A549 (cell line): Measurements from ENCODE around the gene TNS1. TPM values are rescaled to one million over a fixed set of nuclear protein-coding genes. Genes with fewer than 3 reads are reported as not detected.

ENCODE experiments used
- ATAC-seq, 2 experiments: fragments of 200-7000 bp in 1 of 2; fragments of >200 bp in 1 of 2; cut with Nextera tagmentation in 1 of 2; cut with Tn5 transposase in 1 of 2; 3 replicates each; pipeline versions ENCODE4 v1.8.0 to v1.9.1; 2018 to 2020; ENCODE audit warnings: mild to moderate bottlenecking in 1 of 2, moderate library complexity in 1 of 2
- CTCF ChIA-PET: fragments of 300-600 bp; sonication (Branson Sonifier 250); formaldehyde crosslinking; extraction: SDS; loops from one replicate; lab custom pipeline; 2021; ENCODE audit warnings: antibody characterized with exemption, inconsistent platforms; lab: Yijun Ruan, JAX
- POLR2A ChIA-PET: fragments of 350-600 bp; formaldehyde crosslinking; extraction: SDS; loops from one replicate; lab custom pipeline; 2021; ENCODE audit warnings: antibody characterized with exemption, inconsistent platforms; lab: Yijun Ruan, JAX
- DNase-seq, 2 experiments: peaks; one replicate each; pipeline versions ENCODE4 v3.0.0 to v3.0.0-alpha.2; 2011 to 2016; ENCODE audit warnings: low read depth in 1 of 2, low spot score in 1 of 2
- FAIRE-seq: peaks from 2 replicates; lab custom pipeline; 2011; peaks lifted over from hg19 to GRCh38; lab: Jason Lieb, UNC
- H3K27ac ChIP-seq, 2 experiments: fragments of >200 bp; sonication (Bioruptor Twin); formaldehyde crosslinking; 3 replicates each; pipeline ENCODE4 v1.5.1; 2016 to 2017
- H3K4me1 ChIP-seq: fragments of >200 bp; sonication (Bioruptor Twin); formaldehyde crosslinking; 3 replicates; pipeline ENCODE4 v1.6.1; 2016
- H3K4me2 ChIP-seq: fragments of >200 bp; sonication (Bioruptor Twin); formaldehyde crosslinking; 3 replicates; pipeline ENCODE4 v1.6.1; 2016
- H3K4me3 ChIP-seq: fragments of >200 bp; sonication (Bioruptor Twin); formaldehyde crosslinking; 3 replicates; pipeline ENCODE4 v1.5.1; 2016
- H3K9me3 ChIP-seq: fragments of >200 bp; sonication (Bioruptor Twin); formaldehyde crosslinking; 3 replicates; pipeline ENCODE4 v1.6.1; 2016
- CHD4 ChIP-seq: fragments of 200-600 bp; sonication (generic); IDR thresholded peaks from 2 replicates; pipeline ENCODE4 v1.6.1; 2016; ENCODE audit warnings: antibody characterized with exemption, mild to moderate bottlenecking, borderline replicate concordance
- EHMT2 ChIP-seq: fragments of 200-600 bp; sonication (generic); IDR thresholded peaks from 2 replicates; pipeline ENCODE4 v1.6.1; 2016; ENCODE audit warnings: antibody characterized with exemption, low read depth, mild to moderate bottlenecking, moderate library complexity
- ELK1 ChIP-seq: fragments of 150-350 bp; IDR thresholded peaks from 2 replicates; pipeline ENCODE4 v1.6.1; 2014; ENCODE audit warnings: low read depth, mild to moderate bottlenecking, low read length
- FOXS1 ChIP-seq: fragments of 250-450 bp; sonication (Bioruptor Pico); IDR thresholded peaks from 2 replicates; pipeline ENCODE4 v1.5.0; 2020; ENCODE audit warnings: mild to moderate bottlenecking, moderate library complexity
- HMGXB4 ChIP-seq: fragments of 250-450 bp; sonication (Bioruptor Pico); IDR thresholded peaks from 2 replicates; pipeline ENCODE4 v1.5.0; 2021; ENCODE audit warnings: mild to moderate bottlenecking, moderate library complexity, borderline replicate concordance
- HOXB13 ChIP-seq: fragments of 250-450 bp; sonication (Bioruptor Pico); IDR thresholded peaks from 2 replicates; pipeline ENCODE4 v1.5.0; 2020; ENCODE audit warnings: low read depth, mild to moderate bottlenecking, moderate library complexity
- HOXB5 ChIP-seq: fragments of 250-450 bp; sonication (Bioruptor Pico); IDR thresholded peaks from 2 replicates; pipeline ENCODE4 v1.5.0; 2020; ENCODE audit warnings: mild to moderate bottlenecking, moderate library complexity
- KDM1A ChIP-seq: fragments of 200-600 bp; sonication (generic); IDR thresholded peaks from 2 replicates; pipeline ENCODE4 v1.6.1; 2016; ENCODE audit warnings: low read depth, mild to moderate bottlenecking
- KDM5A ChIP-seq: fragments of 200-600 bp; sonication (generic); IDR thresholded peaks from 2 replicates; pipeline ENCODE4 v1.6.1; 2016; ENCODE audit warnings: antibody characterized with exemption, mild to moderate bottlenecking
- MAFK ChIP-seq: fragments of 450-650 bp; IDR thresholded peaks from 2 replicates; pipeline ENCODE4 v1.6.1; 2014; ENCODE audit not compliant: partially characterized antibody
- NPAS2 ChIP-seq: fragments of 250-450 bp; sonication (Bioruptor Pico); IDR thresholded peaks from 2 replicates; pipeline ENCODE4 v1.8.0; 2022; ENCODE audit warnings: mild to moderate bottlenecking, moderate library complexity, borderline replicate concordance
- PHF8 ChIP-seq: fragments of 200-600 bp; sonication (generic); IDR thresholded peaks from 2 replicates; pipeline ENCODE4 v1.6.1; 2016; ENCODE audit warnings: low read depth, mild to moderate bottlenecking, antibody characterized with exemption, moderate library complexity, borderline replicate concordance
- POLR2AphosphoS2 ChIP-seq: conservative IDR thresholded peaks from 2 replicates; pipeline ENCODE4 v1.6.1; 2012; ENCODE audit warnings: low read length, improper control_type of control experiment, inconsistent platforms
- RARB ChIP-seq: fragments of 250-450 bp; sonication (Bioruptor Pico); IDR thresholded peaks from 2 replicates; pipeline ENCODE4 v1.8.0; 2021; ENCODE audit warnings: mild to moderate bottlenecking, moderate library complexity
- RCOR1 ChIP-seq: fragments of 150-350 bp; IDR thresholded peaks from 2 replicates; pipeline ENCODE4 v1.6.1; 2014; ENCODE audit warnings: antibody characterized with exemption, low read length, low read depth
- RNF2 ChIP-seq: fragments of 200-600 bp; sonication (generic); IDR thresholded peaks from 2 replicates; pipeline ENCODE4 v1.6.1; 2016; ENCODE audit warnings: low read depth, mild to moderate bottlenecking, antibody characterized with exemption, moderate library complexity, borderline replicate concordance
- TFCP2L1 ChIP-seq: fragments of 250-450 bp; sonication (Bioruptor Pico); IDR thresholded peaks from 2 replicates; pipeline ENCODE4 v1.5.0; 2021; ENCODE audit warnings: mild to moderate bottlenecking
- ZC3H11A ChIP-seq: fragments of 450-650 bp; IDR thresholded peaks from 2 replicates; pipeline ENCODE4 v1.6.1; 2014; ENCODE audit warnings: antibody characterized with exemption, mild to moderate bottlenecking
- ZFP36 ChIP-seq: fragments of 450-650 bp; IDR thresholded peaks from 2 replicates; pipeline ENCODE4 v1.6.1; 2014; ENCODE audit warnings: borderline replicate concordance; ENCODE audit not compliant: partially characterized antibody
- WGBS: methylation state at CpG from one replicate; pipeline ENCODE4 v1.1.6; 2017; ENCODE audit errors: missing lambda C conversion rate; 5-methylcytosine and 5-hydroxymethylcytosine counted together
- polyA plus RNA-seq, 4 experiments: library from polyadenylated mRNA; depleted of rRNA in 3 of 4; stranded (reverse); fragments of >200 nt; fragmentation: RNase III in 1 of 4; extraction: RNeasy Plus Mini Kit Qiagen cat#74134 plus additional on column Dnase treatment in 1 of 4; gene quantifications; 2 replicates in 3 of 4; 3 replicates in 1 of 4; pipeline ENCODE4 v1.2.3, GENCODE V29; 2011 to 2017
- TF ChIP-seq, protein P1 (sequence below): fragments of 250-450 bp; sonication (Bioruptor Pico); IDR thresholded peaks from 2 replicates; pipeline ENCODE4 v1.5.0; 2020; ENCODE audit warnings: low read depth, mild to moderate bottlenecking, moderate library complexity
- TF ChIP-seq, protein P2 (sequence below): fragments of >200 bp; sonication (Bioruptor Twin); formaldehyde crosslinking; IDR thresholded peaks from 2 replicates; pipeline ENCODE4 v1.6.1; 2016
- TF ChIP-seq, protein P3 (sequence below): fragments of 450-650 bp; IDR thresholded peaks from 2 replicates; pipeline ENCODE4 v1.6.1; 2014; ENCODE audit warnings: antibody characterized with exemption

The TNS1 gene
- polyA plus RNA-seq, 2 of the 4 experiments (the other 2 are of a cell fraction), result 4.9 to 10.6 TPM

GRCh38 chr2:218020966-218021535 lies 18.3 kb upstream of the TNS1 start:
- no peaks in the 10 kb centered on the region for H3K9me3 ChIP-seq
- TF ChIP-seq NPAS2 (CRISPR knock-in tag) (no peak), RARB (CRISPR knock-in tag) (no peak)
- TF ChIP-seq, all 56 proteins: peak for 0
- DNase-seq (no peak), ATAC-seq (no peak), FAIRE-seq (no peak)
- 71% methylated on average over 5 of the region's 6 CpGs for WGBS
- ChIA-PET CTCF (interaction anchor here (0.8 to 1.8 kb wide), 3 partner anchors 134 to 236 kb away, joined by 3 to 7 read pairs (median 3); no protein-coding TSS in a partner anchor), POLR2A (no interaction called here)
- Histone ChIP-seq H3K4me1 (peaks cover 10% of the 10 kb centered on the region; the same call in 1 of the 3 replicates), H3K4me3 (no peak overlapping the region), H3K4me2 (no peak overlapping the region), H3K27ac (no peak overlapping the region)

DNA sequence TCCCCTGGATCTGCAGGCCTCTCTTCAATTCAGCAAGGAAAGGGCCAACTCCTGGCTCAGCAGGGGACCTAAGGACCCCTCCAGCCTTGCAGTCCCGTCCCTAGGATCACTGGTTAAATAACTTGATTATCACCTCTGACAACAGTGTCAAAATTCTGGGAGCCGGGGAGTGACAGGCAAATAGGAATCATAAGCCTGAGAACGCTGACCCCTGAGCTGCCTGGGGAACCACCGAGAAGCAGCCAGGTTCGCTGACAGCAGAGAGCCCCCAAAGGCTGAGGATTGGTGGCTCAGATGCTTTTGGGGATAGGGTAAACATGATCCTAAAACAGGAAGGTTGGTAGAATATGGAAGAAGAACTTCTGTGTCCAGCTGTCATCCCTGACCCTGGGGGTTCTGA lies 17.5 kb upstream of the TNS1 start:
- Histone ChIP-seq H3K4me2 (no peak overlapping the region), H3K4me3 (no peak overlapping the region), H3K9me3 (no peaks in the 10 kb centered on the region), H3K4me1 (peaks cover 10% of the 10 kb centered on the region; the same call in 1 of the 3 replicates), H3K27ac (no peak overlapping the region)
- ATAC-seq, result no peak
- CTCF ChIA-PET, result interaction anchor here (1.4 to 1.8 kb wide), 2 partner anchors 140 to 235 kb away, joined by 3 to 7 read pairs; no protein-coding TSS in a partner anchor
- no peak for FAIRE-seq
- POLR2A ChIA-PET, result no interaction called here
- no peak for TF ChIP-seq HOXB5 (CRISPR knock-in tag)
- TF ChIP-seq CHD4, result no peak
- TF ChIP-seq, protein P1, sequence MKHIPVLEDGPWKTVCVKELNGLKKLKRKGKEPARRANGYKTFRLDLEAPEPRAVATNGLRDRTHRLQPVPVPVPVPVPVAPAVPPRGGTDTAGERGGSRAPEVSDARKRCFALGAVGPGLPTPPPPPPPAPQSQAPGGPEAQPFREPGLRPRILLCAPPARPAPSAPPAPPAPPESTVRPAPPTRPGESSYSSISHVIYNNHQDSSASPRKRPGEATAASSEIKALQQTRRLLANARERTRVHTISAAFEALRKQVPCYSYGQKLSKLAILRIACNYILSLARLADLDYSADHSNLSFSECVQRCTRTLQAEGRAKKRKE (CRISPR knock-in tag), result no peak
- TF ChIP-seq, protein P2, sequence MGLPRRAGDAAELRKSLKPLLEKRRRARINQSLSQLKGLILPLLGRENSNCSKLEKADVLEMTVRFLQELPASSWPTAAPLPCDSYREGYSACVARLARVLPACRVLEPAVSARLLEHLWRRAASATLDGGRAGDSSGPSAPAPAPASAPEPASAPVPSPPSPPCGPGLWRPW, result no peak
- TF ChIP-seq TFCP2L1 (CRISPR knock-in tag), result no peak
- no peak for TF ChIP-seq PHF8
- no peak for TF ChIP-seq ZC3H11A
- TF ChIP-seq ZFP36, result no peak
- TF ChIP-seq ELK1, result no peak
- no peak for TF ChIP-seq POLR2AphosphoS2
- no peak for TF ChIP-seq HMGXB4 (CRISPR knock-in tag)
- TF ChIP-seq KDM1A, result no peak
- no peak for TF ChIP-seq MAFK
- no peak for TF ChIP-seq FOXS1 (CRISPR knock-in tag)
- no peak for TF ChIP-seq EHMT2
- no peak for TF ChIP-seq RNF2
- TF ChIP-seq RCOR1, result no peak
- TF ChIP-seq HOXB13, result no peak
- TF ChIP-seq, protein P3, sequence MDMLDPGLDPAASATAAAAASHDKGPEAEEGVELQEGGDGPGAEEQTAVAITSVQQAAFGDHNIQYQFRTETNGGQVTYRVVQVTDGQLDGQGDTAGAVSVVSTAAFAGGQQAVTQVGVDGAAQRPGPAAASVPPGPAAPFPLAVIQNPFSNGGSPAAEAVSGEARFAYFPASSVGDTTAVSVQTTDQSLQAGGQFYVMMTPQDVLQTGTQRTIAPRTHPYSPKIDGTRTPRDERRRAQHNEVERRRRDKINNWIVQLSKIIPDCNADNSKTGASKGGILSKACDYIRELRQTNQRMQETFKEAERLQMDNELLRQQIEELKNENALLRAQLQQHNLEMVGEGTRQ, result no peak
- TF ChIP-seq KDM5A, result no peak
- no peak for DNase-seq
- WGBS, result 84% methylated on average over 5 of the region's 5 CpGs
